HepG2 (cell line): ENCODE measurements around the gene NOTCH4. TPM values are rescaled to one million over a fixed set of nuclear protein-coding genes. Genes with fewer than 3 reads are reported as not detected.

Experiments
- DMTF1 ChIP-seq: sonication (generic); formaldehyde crosslinking; IDR thresholded peaks from 2 replicates; pipeline ENCODE4 v1.4.0; 2020; ENCODE audit warnings: mild to moderate bottlenecking, missing genetic modification reagents
- NKX3-1 ChIP-seq: sonication (generic); formaldehyde crosslinking; IDR thresholded peaks from 2 replicates; pipeline ENCODE4 v1.5.0; 2020; ENCODE audit warnings: missing genetic modification reagents
- USF2 ChIP-seq, 2 experiments: sonication (generic) in 1 of 2; formaldehyde crosslinking in 1 of 2; IDR thresholded peaks; 2 replicates each; pipeline versions ENCODE4 v1.5.1 to v1.6.1; 2011 to 2020; ENCODE audit warnings: borderline replicate concordance in 1 of 2, low read depth in 1 of 2, low read length in 1 of 2, mild to moderate bottlenecking in 1 of 2, missing genetic modification reagents in 1 of 2, moderate library complexity in 1 of 2
- ZBTB42 ChIP-seq: sonication (generic); formaldehyde crosslinking; IDR thresholded peaks from 2 replicates; pipeline ENCODE4 v1.5.0; 2020; ENCODE audit warnings: mild to moderate bottlenecking, missing genetic modification reagents
- ZNF687 ChIP-seq: sonication (generic); formaldehyde crosslinking; IDR thresholded peaks from 2 replicates; pipeline ENCODE4 v1.5.1; 2020; ENCODE audit warnings: mild to moderate bottlenecking, missing genetic modification reagents, moderate library complexity
- ZNF816 ChIP-seq: sonication (generic); formaldehyde crosslinking; IDR thresholded peaks from 2 replicates; pipeline ENCODE4 v1.8.0; 2022; ENCODE audit warnings: missing genetic modification reagents, mild to moderate bottlenecking, borderline replicate concordance
- polyA plus RNA-seq, 8 experiments: library from polyadenylated mRNA; depleted of rRNA in 3 of 8; stranded (reverse) in 7 of 8; unstranded in 1 of 8; fragments of >200 nt; fragmentation: Illumina TruSeq in 4 of 8; extraction: Trizol in 4 of 8; gene quantifications; 2 replicates each; pipeline versions ENCODE4 v1.2.1 to v1.2.3, GENCODE V29; 2011 to 2016; ENCODE audit warnings: low read depth in 4 of 8, missing spikeins in 1 of 8, mixed read lengths in 1 of 8; ENCODE audit not compliant: insufficient read depth in 1 of 8
- total RNA-seq, 5 experiments: library from RNA; depleted of rRNA; stranded (reverse); fragments of >200 nt; fragmentation: Illumina TruSeq; extraction: Trizol; gene quantifications; 2 replicates each; pipeline ENCODE4 v1.2.3, GENCODE V29; 2016; ENCODE audit warnings: low read depth in 1 of 5

NOTCH4 gene
- total and polyA plus RNA-seq, 2 of the 13 experiments (the other 11 are each of a cell fraction or from before 2014, with no cell fraction given) = 0.51 to 0.83 TPM

- TF ChIP-seq NKX3-1 (CRISPR knock-in tag) (peak; percentile 58; the same call in 1 of the 2 replicates), DMTF1 (CRISPR knock-in tag) (no peak), ZNF816 (no peak; the same call in 1 of the 2 replicates), USF2 (IDR thresholded peaks at IDR 0.05; ENCODE audit: low read depth, low read length) (no peak), USF2 (CRISPR knock-in tag; IDR thresholded peaks at IDR 0.05; ENCODE audit: borderline replicate concordance) (no peak), ZNF687 (CRISPR knock-in tag) (peak; percentile 96), ZBTB42 (0 out of 2 replicates have a peak, but pooled peaks have one; percentile 76)
These were observed 27.8 kb downstream of the NOTCH4 start (continued) for GRCh38 chr6:32195902-32196681.
